ENCODE data around the gene KDM4C. TPM values are rescaled to one million over a fixed set of nuclear protein-coding genes. Genes with fewer than 3 reads are reported as not detected.

Gene KDM4C
- total and polyA plus RNA-seq, 2 of the 4 experiments (the other 2 are of a cell fraction) = 11.8 to 23.8 TPM

DNA sequence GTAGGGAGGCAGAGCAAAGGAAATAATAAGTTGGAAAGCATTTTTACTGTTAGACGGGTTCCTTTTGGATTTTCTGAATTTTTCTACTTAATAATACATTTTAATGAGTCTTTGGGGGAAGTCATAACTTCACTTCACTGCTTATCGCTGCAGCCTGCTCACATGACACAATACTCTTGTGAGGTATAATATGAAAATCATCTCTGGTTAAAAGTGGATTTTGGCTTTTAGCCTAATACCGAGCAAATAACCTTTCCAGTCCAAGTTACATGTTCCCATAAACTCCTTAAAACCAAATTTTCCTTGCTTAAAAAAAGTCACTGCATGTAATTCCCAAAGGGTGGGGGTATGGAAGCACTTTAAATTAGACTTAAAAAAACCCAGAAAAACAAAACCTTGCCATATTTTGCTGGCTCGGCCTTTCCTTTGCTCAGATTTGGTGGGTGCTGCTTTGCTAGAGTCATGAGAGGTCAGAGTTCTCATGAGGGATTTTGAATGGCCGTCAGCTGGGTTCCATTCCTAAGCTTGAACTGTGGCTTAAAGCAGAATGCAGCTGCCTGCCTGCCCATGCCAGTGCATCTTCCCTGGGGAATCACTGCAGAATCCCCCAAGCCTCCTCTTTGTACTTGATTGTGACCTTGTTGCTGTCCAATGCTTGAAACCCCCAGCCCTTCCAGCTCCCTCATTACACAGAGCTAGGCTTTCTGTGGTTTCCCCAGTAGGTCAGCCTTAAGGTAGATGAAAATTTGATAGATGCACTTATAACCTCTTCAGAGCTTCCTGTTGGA lies 331.8 kb downstream of the KDM4C start:
- peaks cover 3% of the 10 kb centered on the region; the same call in 1 of the 2 replicates for H3K9me1 ChIP-seq (ENCODE audit: insufficient read depth, low read length)
- H2BK15ac ChIP-seq (ENCODE audit: low read depth, low read length) = no peak overlapping the region
- H2AK9ac ChIP-seq (replicated peaks; ENCODE audit: low read depth, low read length, poor library complexity) = no peak overlapping the region
- H3K9ac ChIP-seq (ENCODE audit: low read depth, low read length) = no peak overlapping the region
- ATAC-seq (ENCODE audit: low read depth) = no peak
- no peak overlapping the region for H2BK5ac ChIP-seq (ENCODE audit: low read depth, low read length, poor library complexity, severe bottlenecking)
- intact Hi-C loops (cut with micrococcal nuclease) = no loop called here
- no peak overlapping the region for H2AFZ ChIP-seq (replicated peaks; ENCODE audit: low read length, poor library complexity)
- no peak overlapping the region for H4K8ac ChIP-seq (ENCODE audit: low read depth in 2 of 2, low read length in 2 of 2)
- H3K14ac ChIP-seq (replicated peaks; ENCODE audit: low read depth, low read length) = no peak overlapping the region
- H3K23ac ChIP-seq (ENCODE audit: low read depth, low read length) = no peak overlapping the region
- ChIA-PET POLR2A (ENCODE audit: unreplicated experiment) (no interaction called here), CTCF (no interaction called here)
- H2BK20ac ChIP-seq (ENCODE audit: low read depth, low read length) = no peak overlapping the region
- H3K9me3 ChIP-seq (ENCODE audit: control insufficient read depth, insufficient read depth, low read length) = no peaks in the 10 kb centered on the region
- dilution Hi-C loops (cut with HindIII; ENCODE audit: low sequenced_read_pairs, unreplicated experiment) = no loop called here
- no peak for DNase-seq
- H3K4me3 ChIP-seq (ENCODE audit: insufficient read depth, low read depth, low read length) = no peak overlapping the region
- H3K36me3 ChIP-seq (ENCODE audit: control insufficient read depth, insufficient read depth, low read length) = peaks cover 4% of the 10 kb centered on the region; the same call in 1 of the 2 replicates
- no TSS peak for BruUV-seq (replicated peaks)
- no peaks in the 10 kb centered on the region for H3K4me1 ChIP-seq (ENCODE audit: control insufficient read depth, insufficient read depth, low read length)
- H4K5ac ChIP-seq (ENCODE audit: low read depth, low read length) = no peak overlapping the region
- H2AK5ac ChIP-seq (ENCODE audit: low read depth, low read length) = no peak overlapping the region
- no peak overlapping the region for H3K18ac ChIP-seq (ENCODE audit: low read depth, low read length)
- H3K27me3 ChIP-seq (ENCODE audit: control insufficient read depth, insufficient read depth, low read length) = no peaks in the 10 kb centered on the region
- H3K4ac ChIP-seq (ENCODE audit: low read depth, low read length) = no peak overlapping the region
- H3K56ac ChIP-seq (ENCODE audit: extremely low read depth, insufficient read depth, low read length) = no peak overlapping the region
- WGBS, 2 experiments (ENCODE audit: extremely low coverage in 2 of 2, insufficient read length in 1 of 2) = no CpG with 5 or more reads among the region's 5 CpGs
- no peaks in the 10 kb centered on the region for H3K79me1 ChIP-seq (ENCODE audit: low read depth in 1 of 2, low read length in 2 of 2)
- no peak overlapping the region for H3K27ac ChIP-seq (ENCODE audit: insufficient read depth, low read length)
- H4K91ac ChIP-seq (ENCODE audit: insufficient read depth, low read depth, low read length) = no peak overlapping the region
- H4K20me1 ChIP-seq (ENCODE audit: insufficient read depth, low read length) = no peaks in the 10 kb centered on the region
- H3K4me2 ChIP-seq (ENCODE audit: low read depth, low read length) = no peak overlapping the region
- TF ChIP-seq RFX5 (IDR thresholded peaks at IDR 0.05; ENCODE audit: low read depth, low read length) = no peak
- no peak for TF ChIP-seq CEBPB (IDR thresholded peaks at IDR 0.05; ENCODE audit: low read depth, low read length)
- no peak for TF ChIP-seq NFE2L2 (IDR thresholded peaks at IDR 0.05; ENCODE audit: low read depth, low read length)
- TF ChIP-seq, protein P1, sequence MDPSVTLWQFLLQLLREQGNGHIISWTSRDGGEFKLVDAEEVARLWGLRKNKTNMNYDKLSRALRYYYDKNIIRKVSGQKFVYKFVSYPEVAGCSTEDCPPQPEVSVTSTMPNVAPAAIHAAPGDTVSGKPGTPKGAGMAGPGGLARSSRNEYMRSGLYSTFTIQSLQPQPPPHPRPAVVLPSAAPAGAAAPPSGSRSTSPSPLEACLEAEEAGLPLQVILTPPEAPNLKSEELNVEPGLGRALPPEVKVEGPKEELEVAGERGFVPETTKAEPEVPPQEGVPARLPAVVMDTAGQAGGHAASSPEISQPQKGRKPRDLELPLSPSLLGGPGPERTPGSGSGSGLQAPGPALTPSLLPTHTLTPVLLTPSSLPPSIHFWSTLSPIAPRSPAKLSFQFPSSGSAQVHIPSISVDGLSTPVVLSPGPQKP (IDR thresholded peaks at IDR 0.05; ENCODE audit: borderline replicate concordance, low read depth, low read length) = no peak
- TF ChIP-seq, protein P2, sequence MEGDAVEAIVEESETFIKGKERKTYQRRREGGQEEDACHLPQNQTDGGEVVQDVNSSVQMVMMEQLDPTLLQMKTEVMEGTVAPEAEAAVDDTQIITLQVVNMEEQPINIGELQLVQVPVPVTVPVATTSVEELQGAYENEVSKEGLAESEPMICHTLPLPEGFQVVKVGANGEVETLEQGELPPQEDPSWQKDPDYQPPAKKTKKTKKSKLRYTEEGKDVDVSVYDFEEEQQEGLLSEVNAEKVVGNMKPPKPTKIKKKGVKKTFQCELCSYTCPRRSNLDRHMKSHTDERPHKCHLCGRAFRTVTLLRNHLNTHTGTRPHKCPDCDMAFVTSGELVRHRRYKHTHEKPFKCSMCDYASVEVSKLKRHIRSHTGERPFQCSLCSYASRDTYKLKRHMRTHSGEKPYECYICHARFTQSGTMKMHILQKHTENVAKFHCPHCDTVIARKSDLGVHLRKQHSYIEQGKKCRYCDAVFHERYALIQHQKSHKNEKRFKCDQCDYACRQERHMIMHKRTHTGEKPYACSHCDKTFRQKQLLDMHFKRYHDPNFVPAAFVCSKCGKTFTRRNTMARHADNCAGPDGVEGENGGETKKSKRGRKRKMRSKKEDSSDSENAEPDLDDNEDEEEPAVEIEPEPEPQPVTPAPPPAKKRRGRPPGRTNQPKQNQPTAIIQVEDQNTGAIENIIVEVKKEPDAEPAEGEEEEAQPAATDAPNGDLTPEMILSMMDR (conservative IDR thresholded peaks at IDR 0.05; ENCODE audit: low read depth, low read length) = no peak
- TF ChIP-seq CHD1 (IDR thresholded peaks at IDR 0.05; ENCODE audit: low read depth, low read length) = no peak
- no peak for TF ChIP-seq BHLHE40 (IDR thresholded peaks at IDR 0.05; ENCODE audit: low read depth, low read length)
- H2BK120ac ChIP-seq (ENCODE audit: low read depth, low read length) = no peak overlapping the region
- in situ Hi-C loops (cut with MboI; ENCODE audit: low sequenced_read_pairs) = no loop called here
